HG02588 (cell line): ENCODE measurements around the gene PLXND1.

Source experiments
- ATAC-seq: cut with Tn5 transposase; IDR thresholded peaks from one replicate; pipeline ENCODE4 v1.9.1; 2021; ENCODE audit warnings: mild to moderate bottlenecking, moderate library complexity; ENCODE audit not compliant: unreplicated experiment

PLXND1 gene

DNA sequence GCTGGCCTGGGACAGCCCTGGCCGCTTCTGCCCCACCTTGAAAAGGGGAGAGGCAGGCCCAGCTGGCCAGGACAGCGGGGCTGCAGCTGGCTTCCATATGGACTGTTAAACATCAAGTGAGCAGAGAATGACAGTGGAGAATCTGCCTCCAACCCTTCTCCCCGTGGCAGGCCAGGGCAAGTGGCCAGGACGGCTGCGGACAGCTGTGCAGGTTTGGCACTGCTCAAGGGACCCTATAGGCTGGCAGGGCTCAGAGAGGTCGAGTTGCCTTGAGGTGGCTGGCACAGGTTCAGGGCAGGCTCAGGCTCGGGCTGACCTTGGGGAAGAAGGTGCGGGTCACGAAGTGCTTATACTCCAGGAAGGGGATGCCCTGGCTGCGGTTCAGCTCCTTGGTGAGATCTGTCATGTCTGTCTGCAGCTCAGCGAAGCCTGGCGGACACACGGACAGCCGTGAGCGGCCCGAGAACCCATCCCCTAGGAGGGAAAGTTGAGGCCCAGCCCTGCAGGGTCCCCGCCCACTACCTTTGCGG is 39.2 kb downstream of the PLXND1 start:
- ATAC-seq = no peak

DNA sequence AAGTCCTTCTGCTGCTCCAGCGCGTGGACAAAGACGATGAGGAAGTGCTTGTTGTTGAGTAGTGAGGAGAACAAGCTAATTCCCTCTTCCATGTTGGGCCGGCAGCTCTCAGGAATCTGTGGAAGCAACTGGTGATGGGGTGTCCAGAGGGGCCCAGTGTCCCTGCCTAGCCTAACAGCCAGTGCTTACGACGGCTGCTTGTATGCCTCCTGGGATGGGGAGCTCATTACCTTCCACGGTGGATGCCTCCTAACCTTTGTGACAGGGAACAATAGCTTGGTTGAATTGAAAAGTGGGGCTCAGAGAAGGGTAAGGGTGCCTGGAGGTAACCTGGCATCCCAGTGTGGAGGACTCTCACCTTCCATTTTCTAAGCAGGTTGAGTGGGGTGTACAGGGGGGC is 40.6 kb downstream of the PLXND1 start:
- no peak for ATAC-seq

DNA sequence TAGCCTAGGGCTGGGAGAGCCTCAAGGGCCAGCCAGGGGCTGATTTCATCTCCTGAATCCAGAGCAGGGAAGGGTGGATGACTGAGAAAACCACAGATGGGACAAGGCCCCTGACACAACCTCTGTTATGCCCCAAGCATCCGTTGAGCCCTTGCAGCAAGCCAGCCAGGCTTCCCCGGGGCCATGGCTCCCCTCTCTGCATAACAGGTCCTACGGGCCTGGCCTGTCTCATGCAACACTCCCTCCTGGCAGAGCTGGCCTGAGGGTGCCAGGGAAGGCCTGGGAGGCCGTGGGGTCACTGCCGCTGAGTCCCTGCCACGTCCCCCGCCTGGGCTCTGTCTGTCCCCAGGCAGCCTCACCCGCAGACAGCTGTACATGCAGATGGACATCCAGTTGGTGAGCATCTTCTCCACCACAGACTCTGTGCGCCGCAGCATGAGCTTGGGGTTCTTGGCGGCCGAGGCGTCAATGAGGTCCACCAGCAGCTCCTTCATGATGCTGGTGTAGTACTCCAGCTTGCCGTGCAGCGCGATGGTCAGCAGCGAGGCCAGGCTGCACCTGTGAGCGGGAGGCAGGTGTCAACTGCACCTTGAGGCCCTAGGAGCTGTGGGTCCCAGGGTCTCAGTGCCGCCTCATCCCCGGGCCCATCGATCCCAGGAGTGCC is 41.4 kb downstream of the PLXND1 start:
- no peak for ATAC-seq

GRCh38 chr3:129563850-129564535 is 42.5 kb downstream of the PLXND1 start:
- ATAC-seq = no peak

- no peak for ATAC-seq
Observed at GRCh38 chr3:129563332-129563731, 43.1 kb downstream of the PLXND1 start.

DNA sequence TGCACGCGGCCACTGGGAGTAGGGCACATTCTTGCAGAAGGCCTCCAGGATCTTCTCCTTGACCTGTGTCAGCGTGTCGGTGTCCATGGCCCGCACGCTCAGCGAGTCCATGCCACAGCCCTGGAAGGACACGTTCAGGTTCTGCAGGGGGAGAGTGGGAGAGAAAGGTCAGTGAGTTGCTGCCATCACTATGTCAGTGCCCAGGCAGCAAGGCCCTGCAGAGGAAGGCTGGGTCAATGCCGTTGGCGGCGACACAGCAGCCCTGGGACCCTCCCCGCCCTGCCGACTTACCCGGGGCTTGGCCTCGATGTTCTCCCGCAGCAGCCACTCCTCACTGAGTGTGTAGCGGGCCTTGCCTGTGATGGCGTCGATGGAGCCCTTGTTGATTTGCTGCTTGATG is 43.7 kb downstream of the PLXND1 start:
- ATAC-seq = no peak

DNA sequence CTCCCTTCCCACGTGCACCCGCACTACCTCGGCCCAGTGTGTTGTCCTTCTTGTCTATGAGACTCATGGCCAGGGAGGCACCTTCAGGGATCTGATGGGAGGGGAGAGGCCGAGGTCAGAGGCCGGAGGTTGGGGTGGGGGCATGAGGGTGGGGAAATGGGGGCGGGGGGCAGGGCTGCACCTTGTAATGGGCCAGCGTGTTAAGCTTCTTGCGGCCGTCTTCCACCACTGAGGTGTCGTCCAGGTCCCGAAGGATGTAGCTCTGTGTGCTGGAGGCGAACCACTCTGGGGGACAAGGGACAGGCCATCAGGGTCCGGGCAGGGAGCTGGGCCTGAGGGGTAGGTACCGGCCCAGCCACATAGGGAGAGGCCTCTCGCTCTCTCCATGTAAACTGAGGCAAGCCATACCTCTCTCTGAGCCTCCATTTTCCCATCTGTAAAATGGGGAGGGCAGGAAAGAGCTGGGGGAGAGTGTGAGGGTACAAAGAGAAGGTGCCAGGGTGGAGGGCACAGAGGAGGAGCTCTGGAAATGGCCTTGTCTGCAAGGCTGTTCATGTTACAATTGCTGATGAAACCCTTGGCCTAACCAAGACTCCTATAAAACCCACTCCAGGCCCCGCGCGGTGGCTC is 44.7 kb downstream of the PLXND1 start:
- no peak for ATAC-seq

GRCh38 chr3:129560911-129561594 is 45.4 kb downstream of the PLXND1 start:
- ATAC-seq = no peak

DNA sequence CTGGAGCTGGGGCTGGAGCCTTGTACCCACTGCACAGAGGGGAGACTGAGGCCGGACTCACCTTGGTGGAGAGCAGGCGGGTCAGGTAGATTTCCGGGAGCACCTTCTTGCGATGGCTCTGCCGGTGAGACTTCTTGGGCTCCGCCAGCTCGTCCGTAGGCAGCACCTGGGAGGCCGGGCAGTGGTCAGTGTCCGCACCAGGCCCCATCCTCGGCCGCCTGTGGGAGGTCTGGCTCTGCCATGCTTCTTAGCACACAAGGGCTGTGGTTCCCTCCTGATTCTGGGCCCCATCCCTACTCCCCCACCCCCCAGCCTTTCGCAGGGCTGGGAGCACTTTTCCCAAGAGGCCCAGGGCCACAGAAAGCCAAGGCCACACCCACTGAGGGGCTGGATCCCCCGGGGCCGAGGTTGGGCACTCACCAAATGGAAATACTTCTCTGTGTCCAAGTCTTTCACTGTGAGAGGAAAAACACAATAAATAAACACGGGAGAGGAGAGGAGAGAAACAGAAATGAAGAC is 46.1 kb downstream of the PLXND1 start:
- no peak for ATAC-seq

DNA sequence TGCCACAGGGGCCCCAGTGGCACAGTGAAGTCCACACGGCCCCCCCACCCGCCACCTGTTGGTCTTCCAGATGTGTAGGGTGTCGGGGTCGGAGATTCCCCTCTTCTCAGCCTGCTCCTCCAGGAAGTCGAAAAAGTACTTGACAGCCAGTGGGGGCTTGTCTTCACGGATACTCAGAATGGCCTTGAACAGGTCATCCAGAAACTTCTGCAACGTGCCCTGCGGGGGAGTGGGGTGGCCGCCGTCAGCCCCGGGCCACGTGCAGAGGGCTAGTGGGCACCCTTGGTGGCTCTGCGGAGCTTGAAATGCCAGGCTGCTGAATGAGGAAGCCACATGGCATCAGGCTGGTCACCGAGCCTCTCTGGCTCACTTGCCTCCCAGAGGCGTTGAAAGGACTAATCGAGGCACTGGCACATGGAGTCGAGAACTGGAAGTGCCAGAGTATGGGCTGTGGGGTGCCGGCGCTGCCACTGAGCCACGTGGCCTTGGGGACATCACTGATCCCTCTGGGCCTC is 46.9 kb downstream of the PLXND1 start:
- ATAC-seq = no peak

DNA sequence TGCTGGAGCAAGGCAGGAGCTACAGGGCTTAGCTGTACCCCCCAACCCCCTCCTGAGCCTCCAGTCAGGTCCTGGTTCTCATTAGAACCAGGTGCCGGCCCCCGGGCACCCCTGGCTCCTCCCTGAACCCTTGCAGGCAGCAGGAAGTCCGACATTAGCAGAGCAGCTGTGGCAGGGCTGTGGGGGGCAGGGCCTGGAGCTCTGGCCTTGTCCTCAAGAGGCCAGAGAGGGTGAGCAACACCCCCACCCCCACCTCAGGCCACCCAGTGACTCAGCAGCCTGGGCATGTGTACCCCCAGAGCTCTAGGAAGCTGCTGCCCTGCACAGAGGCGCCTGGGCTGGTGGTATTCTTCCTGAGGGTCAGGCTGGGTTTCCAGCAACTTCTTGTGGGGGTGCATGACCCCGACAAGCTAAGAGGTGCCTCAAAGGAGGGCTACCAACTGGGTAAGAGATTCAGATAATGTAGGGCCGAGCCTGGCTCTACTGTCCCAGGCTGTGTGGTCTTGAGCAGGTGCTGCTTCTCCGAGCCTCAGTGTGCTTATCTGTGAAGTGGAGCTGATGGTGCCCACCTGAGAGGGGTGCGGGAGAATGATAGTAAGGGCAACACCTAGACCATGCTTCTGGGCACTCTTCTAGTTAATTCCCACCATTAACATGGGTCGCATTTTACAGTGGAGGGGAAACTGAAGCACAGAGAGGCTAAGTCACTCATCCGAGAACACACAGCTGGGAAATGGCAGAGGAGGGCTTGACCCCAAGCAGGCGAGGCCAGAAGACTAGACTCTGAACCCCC is 47.5 kb downstream of the PLXND1 start:
- ATAC-seq = no peak

- ATAC-seq = no peak
Observed at GRCh38 chr3:129558081-129558771, 48.2 kb downstream of the PLXND1 start.

- no peak for ATAC-seq
Observed at GRCh38 chr3:129557548-129557894, 49.0 kb downstream of the PLXND1 start.

DNA sequence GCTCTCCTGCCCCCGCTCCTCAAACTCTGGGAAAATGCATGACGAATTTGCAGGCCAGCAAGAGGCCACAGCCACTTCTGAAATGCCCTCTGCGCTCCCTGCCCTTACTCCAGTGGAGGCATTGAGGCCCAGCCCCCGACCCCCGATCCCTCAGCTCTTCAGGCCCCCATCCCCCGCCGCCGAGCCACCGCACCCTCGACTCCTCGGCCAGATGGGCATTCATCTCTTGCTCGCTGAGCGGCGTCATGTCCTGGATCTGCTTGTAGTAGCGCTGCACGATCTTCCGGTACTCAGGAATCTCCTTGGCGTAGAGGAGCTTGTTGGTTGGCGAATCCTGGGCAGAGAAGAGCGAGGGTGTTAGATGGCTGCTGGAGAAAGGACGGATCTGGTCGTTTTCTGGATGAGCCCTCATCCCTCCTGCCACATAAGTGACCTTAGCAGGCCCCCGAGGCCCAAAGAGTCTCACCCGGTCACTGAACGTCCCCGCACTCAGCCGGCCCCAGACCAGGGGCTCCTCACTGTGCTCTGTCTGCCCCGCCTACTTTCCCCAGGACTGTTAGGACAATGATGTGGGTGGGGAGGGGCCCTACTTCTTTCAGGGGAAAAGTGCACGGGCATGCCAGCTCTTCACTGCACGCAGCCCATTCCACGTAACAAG is 49.5 kb downstream of the PLXND1 start:
- ATAC-seq = no peak

GRCh38 chr3:129556358-129556695 is 50.1 kb downstream of the PLXND1 start:
- no peak for ATAC-seq

- no peak for ATAC-seq
Observed at GRCh38 chr3:129555616-129556357, 50.7 kb downstream of the PLXND1 start.

DNA sequence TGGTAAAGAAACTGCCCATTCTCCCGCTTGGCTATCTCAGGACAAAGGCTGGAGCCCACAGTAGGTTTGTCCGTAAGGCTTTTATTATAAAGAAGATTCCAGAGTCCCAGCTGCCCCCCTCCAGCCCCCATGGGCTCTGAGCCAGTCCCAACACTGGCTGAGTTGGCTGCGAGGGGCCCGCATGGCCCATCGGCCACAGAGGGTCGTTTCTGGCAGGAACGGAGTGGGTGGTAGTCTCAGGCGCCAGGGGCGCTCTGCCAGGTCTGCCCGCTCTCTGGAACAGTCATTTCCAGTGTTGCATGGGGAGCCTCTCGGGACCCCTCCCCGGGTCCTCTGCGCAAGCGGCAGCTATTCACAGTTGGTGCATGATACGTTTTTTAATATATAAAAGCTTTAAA is 51.3 kb downstream of the PLXND1 start:
- no peak for ATAC-seq

- no peak for ATAC-seq
Observed at GRCh38 chr3:129554356-129555152, 51.9 kb downstream of the PLXND1 start.
